ENCODE results near the gene VIL1. TPM values are rescaled to one million over a fixed set of nuclear protein-coding genes. Genes with fewer than 3 reads are reported as not detected.
A peak's percentile ranks its signal among the peaks of the same experiment; 100 is the strongest.

VIL1 gene
- total RNA-seq, 1 donor from 2014 or later = 305 TPM

DNA sequence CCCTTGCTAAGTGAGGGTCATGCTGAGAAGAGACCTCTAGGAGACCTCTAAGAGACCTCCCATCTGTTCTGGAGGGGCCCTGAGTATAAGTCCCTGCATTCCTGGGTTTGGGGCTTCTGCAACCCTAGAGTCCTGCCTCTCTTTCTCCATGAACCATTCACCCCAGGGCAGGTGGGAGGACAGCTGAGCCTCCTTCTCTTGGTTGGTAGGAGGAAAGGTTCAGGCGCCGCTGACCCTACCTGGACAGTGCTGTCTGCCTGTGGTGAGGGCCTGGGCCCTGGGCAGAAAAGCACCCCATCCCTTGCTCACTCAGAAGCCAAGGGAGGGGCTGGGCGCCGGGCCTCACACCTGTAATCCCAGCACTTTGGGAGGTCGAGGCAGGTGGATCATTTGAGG, 604 bp upstream of the VIL1 start:
- H3K27ac Mint-ChIP-seq = peak overlapping the region; percentile 94
- no peaks in the 10 kb centered on the region for H3K36me3 Mint-ChIP-seq (ENCODE audit: insufficient read depth)
- no peaks in the 10 kb centered on the region for H3K9me3 Mint-ChIP-seq (ENCODE audit: low read depth)
- H3K4me3 Mint-ChIP-seq (ENCODE audit: low read depth) = peak overlapping the region; percentile 75
- DNase-seq (ENCODE audit: low spot score, unreplicated experiment) = no peak
- no peaks in the 10 kb centered on the region for H3K27me3 Mint-ChIP-seq
- TF ChIP-seq, protein P1, sequence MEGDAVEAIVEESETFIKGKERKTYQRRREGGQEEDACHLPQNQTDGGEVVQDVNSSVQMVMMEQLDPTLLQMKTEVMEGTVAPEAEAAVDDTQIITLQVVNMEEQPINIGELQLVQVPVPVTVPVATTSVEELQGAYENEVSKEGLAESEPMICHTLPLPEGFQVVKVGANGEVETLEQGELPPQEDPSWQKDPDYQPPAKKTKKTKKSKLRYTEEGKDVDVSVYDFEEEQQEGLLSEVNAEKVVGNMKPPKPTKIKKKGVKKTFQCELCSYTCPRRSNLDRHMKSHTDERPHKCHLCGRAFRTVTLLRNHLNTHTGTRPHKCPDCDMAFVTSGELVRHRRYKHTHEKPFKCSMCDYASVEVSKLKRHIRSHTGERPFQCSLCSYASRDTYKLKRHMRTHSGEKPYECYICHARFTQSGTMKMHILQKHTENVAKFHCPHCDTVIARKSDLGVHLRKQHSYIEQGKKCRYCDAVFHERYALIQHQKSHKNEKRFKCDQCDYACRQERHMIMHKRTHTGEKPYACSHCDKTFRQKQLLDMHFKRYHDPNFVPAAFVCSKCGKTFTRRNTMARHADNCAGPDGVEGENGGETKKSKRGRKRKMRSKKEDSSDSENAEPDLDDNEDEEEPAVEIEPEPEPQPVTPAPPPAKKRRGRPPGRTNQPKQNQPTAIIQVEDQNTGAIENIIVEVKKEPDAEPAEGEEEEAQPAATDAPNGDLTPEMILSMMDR (IDR thresholded peaks at IDR 0.05; ENCODE audit: unreplicated experiment) = no peak
- H3K4me1 Mint-ChIP-seq (ENCODE audit: low read depth) = peaks cover 34% of the 10 kb centered on the region

DNA sequence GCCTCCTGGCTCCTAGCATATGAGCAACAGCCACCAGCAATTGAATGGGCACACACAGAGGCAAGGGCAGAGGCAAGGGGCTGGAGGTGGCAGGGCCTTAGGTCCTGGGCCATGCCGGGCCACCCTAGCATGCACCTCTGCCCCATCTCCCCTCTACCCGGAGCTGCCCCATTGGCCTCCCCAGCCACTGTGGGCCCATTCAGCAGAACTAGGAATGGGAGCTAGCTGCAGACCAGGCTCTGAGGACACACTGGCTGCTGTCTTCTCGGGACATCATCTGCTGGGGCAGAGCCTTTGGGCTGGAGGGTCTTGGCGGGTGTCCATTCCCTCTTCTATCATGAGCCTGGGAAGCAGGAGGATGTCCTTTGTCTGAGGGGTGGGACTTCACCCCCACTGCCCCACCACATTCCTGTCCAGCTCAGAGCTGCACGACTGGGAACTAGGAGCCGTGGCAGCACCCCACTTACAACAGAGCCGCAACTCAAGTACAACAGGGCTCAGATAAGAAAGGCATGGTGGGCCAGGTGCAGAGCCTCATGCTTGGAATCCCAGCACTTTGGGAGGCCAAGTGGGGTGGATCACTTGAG, 800 bp downstream of the VIL1 start:
- DNase-seq (ENCODE audit: low spot score, unreplicated experiment) = no peak
- H3K36me3 Mint-ChIP-seq (ENCODE audit: insufficient read depth) = peaks cover 3% of the 10 kb centered on the region

DNA sequence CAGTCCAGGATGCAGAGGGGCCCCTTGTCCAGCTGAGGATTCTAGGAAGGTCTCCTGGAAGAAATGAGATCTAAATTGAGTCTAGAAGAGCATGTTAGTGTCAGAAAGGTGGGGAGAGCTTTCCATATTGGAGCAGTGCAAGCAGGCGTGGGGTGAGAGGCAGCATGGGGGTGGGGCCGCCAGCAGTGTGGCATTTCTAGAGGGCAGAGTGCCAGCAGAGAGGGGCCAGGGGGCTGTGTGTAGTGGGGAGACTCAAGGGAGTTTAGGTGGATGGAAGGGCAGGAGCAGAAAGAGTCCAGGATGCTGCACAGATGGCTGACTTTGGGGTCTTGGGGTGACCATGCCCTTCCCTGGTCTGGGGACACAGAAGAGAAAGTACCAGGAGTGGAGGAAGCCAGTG, 2.1 kb downstream of the VIL1 start:
- no peaks in the 10 kb centered on the region for H3K9me3 Mint-ChIP-seq (ENCODE audit: low read depth)
- DNase-seq (ENCODE audit: low spot score, unreplicated experiment) = no peak
- TF ChIP-seq, protein P1 (IDR thresholded peaks at IDR 0.05; ENCODE audit: unreplicated experiment) = no peak
- peaks cover 37% of the 10 kb centered on the region for H3K4me1 Mint-ChIP-seq (ENCODE audit: low read depth)
- H3K27ac Mint-ChIP-seq = peak overlapping the region; percentile 77
- peaks cover 10% of the 10 kb centered on the region for H3K36me3 Mint-ChIP-seq (ENCODE audit: insufficient read depth)
- peak overlapping the region; percentile 48 for H3K4me3 Mint-ChIP-seq (ENCODE audit: low read depth)
- H3K27me3 Mint-ChIP-seq = no peaks in the 10 kb centered on the region

More for the DNA sequence above, 800 bp downstream of the VIL1 start:
- TF ChIP-seq, protein P1 (IDR thresholded peaks at IDR 0.05; ENCODE audit: unreplicated experiment) = no peak
- peaks cover 37% of the 10 kb centered on the region for H3K4me1 Mint-ChIP-seq (ENCODE audit: low read depth)
- peak overlapping the region; percentile 75 for H3K4me3 Mint-ChIP-seq (ENCODE audit: low read depth)
- no peaks in the 10 kb centered on the region for H3K27me3 Mint-ChIP-seq
- H3K9me3 Mint-ChIP-seq (ENCODE audit: low read depth) = no peaks in the 10 kb centered on the region
- peak overlapping the region; percentile 94 for H3K27ac Mint-ChIP-seq

DNA sequence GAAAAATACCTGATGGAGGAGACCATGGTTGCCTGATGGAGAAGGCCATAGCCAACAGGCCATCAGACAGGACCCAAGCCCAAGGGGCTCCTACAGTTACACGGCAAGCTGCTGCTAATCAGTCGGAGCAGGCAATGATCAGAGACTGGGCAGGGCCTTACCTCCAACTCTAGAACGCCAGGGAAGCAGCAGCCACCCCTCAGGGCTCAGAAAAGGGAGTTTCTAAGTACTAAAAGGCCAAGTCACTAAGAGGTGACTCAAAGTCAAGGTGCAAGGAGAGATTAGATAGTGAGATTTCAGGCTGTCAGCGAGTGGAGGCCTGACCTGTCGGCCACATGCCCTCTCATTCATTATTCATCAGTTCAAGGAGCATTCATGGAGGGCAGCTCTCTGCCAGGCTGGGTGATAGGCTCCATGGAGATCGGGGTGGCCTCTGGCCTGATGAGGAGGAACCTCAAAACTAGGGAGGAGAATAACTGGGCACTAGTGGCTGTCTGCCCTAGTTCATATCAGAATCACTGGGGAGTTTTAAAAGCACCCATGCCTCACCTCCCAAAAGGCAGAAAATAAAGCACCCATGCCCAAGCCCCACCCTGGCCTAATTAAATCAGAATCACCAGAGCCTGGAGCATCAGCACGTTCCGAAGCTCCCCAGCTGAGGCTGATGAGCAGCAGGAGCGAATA, 3.6 kb downstream of the VIL1 start:
- peak overlapping the region; percentile 65 for H3K27ac Mint-ChIP-seq
- TF ChIP-seq, protein P1 (IDR thresholded peaks at IDR 0.05; ENCODE audit: unreplicated experiment) = no peak

DNA sequence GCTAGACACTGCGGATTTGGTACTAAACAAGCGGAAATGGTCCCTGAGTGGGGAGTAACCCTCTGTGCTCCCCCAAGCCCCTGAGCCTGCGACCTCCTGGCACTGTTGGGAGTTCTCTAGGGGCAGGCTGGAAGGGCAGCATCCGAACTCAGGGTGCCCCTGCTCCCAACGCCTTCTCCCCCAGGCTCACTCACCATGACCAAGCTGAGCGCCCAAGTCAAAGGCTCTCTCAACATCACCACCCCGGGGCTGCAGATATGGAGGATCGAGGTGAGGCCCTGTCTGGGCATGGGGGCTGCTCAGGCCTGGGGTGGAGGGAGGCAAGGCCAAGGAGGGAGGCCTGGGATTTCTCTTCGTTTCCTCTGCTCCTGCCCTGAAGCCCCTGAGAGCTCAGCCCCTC, 4.7 kb downstream of the VIL1 start:
- H3K4me3 Mint-ChIP-seq (ENCODE audit: low read depth) = no peak overlapping the region
- peak overlapping the region; percentile 10 for H3K27ac Mint-ChIP-seq
- H3K27me3 Mint-ChIP-seq = no peaks in the 10 kb centered on the region
- no peak for DNase-seq (ENCODE audit: low spot score, unreplicated experiment)
- TF ChIP-seq, protein P1 (IDR thresholded peaks at IDR 0.05; ENCODE audit: unreplicated experiment) = no peak
- H3K36me3 Mint-ChIP-seq (ENCODE audit: insufficient read depth) = peaks cover 18% of the 10 kb centered on the region
- H3K9me3 Mint-ChIP-seq (ENCODE audit: low read depth) = no peaks in the 10 kb centered on the region
- H3K4me1 Mint-ChIP-seq (ENCODE audit: low read depth) = peaks cover 33% of the 10 kb centered on the region

More for the DNA sequence above, 3.6 kb downstream of the VIL1 start:
- Mint-ChIP-seq H3K4me3 (ENCODE audit: low read depth) (peak overlapping the region; percentile 35), H3K4me1 (ENCODE audit: low read depth) (peaks cover 37% of the 10 kb centered on the region), H3K27me3 (no peaks in the 10 kb centered on the region), H3K9me3 (ENCODE audit: low read depth) (no peaks in the 10 kb centered on the region), H3K36me3 (ENCODE audit: insufficient read depth) (peaks cover 13% of the 10 kb centered on the region)
- no peak for DNase-seq (ENCODE audit: low spot score, unreplicated experiment)

Data from progenitor cell of endocrine pancreas (in vitro differentiated cells).